Measurements from ENCODE around the gene UNC13A.

The UNC13A gene

DNA sequence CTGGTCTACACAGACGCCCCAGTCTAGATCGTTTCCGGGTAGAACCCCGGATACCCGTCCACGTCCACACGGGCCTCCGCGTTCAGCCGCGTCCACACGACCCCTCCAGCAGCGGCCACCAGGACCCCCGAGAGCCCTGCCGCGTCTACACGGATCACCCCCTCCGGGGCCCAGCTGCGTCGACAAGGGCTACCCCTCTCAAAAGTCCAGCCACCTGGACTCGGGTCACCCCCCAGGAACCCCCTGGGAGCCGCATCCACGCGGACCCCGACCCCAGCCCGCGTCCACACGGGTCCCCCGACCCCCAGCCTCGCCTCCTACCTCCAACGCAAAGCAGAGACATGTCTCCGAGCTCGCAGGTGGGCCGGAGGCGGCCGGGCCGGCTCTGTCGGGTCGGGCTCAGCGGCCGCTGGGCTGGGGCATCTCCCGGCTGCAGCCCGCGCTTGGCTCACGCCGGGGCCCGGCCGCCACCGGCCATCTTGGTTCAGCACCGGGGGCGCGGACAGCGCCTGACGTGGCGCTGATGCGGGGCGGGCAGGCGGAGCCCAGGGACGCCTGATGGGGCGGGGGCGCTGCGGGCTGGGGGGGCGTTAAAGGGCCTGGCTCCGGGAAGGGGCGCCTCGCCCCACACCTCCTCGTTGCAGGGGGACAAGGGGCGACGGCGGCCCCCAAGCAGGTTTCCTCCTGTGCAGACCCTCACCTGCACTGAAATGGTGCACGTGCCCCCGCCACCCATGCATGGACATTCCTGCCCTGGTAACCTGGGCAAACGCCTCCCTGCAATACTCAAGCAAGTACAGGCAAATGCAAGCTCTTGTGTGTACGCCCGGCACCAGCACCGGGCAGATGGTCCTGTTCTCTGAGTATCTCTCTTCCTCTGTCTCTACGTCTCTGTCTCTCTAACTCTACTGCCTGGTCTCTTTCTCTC lies at the start of gene UNC13A:
Gene UNC13A, minus strand, starts transcription at position 498 of the 928 bp plus-strand sequence. Its CDS starts 155 bp downstream, at position 343.
- no peak for DNase-seq (ENCODE audit: low read depth in 2 of 2, low spot score in 1 of 2)

GRCh38 chr19:17737690-17738153 lies 49.6 kb upstream of the UNC13A start:
- DNase-seq (ENCODE audit: low read depth in 2 of 2, low spot score in 1 of 2): no peak

GRCh38 chr19:17735410-17735809 lies 47.3 kb upstream of the UNC13A start:
- no peak for DNase-seq (ENCODE audit: low read depth in 2 of 2, low spot score in 1 of 2)

GRCh38 chr19:17734146-17734545 lies 46.0 kb upstream of the UNC13A start:
- DNase-seq (ENCODE audit: low read depth in 2 of 2, low spot score in 1 of 2): no peak

DNA sequence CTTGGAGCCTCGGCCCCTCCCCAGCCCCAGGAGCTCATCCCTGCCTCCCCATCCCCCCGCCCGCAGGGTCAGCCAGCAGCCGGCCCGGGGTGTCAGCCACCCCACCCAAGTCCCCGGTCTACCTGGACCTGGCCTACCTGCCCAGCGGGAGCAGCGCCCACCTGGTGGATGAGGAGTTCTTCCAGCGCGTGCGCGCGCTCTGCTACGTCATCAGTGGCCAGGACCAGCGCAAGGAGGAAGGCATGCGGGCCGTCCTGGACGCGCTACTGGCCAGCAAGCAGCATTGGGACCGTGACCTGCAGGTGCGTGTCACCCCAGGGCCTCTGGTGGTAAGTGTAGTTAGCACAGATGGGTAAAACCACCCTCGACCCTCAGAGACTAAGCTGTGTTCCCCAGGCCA lies 45.0 kb upstream of the UNC13A start:
- no peak for DNase-seq (ENCODE audit: low read depth in 2 of 2, low spot score in 1 of 2)

GRCh38 chr19:17727843-17728242 lies 39.7 kb upstream of the UNC13A start:
- DNase-seq (ENCODE audit: low read depth in 2 of 2, low spot score in 1 of 2): no peak

GRCh38 chr19:17726964-17727773 lies 39.0 kb upstream of the UNC13A start:
- no peak for DNase-seq (ENCODE audit: low read depth in 2 of 2, low spot score in 1 of 2)

GRCh38 chr19:17726136-17726741 lies 38.1 kb upstream of the UNC13A start:
- no peak for DNase-seq (ENCODE audit: low read depth in 2 of 2, low spot score in 1 of 2)

GRCh38 chr19:17725422-17726078 lies 37.4 kb upstream of the UNC13A start:
- no peak for DNase-seq (ENCODE audit: low read depth in 2 of 2, low spot score in 1 of 2)

- DNase-seq (ENCODE audit: low read depth in 2 of 2, low spot score in 1 of 2): no peak
Observed at GRCh38 chr19:17724655-17725054, 36.5 kb upstream of the UNC13A start.

- no peak for DNase-seq (ENCODE audit: low read depth in 2 of 2, low spot score in 1 of 2)
Observed at GRCh38 chr19:17722655-17723240, 34.6 kb upstream of the UNC13A start.

GRCh38 chr19:17721821-17722220 lies 33.7 kb upstream of the UNC13A start:
- DNase-seq (ENCODE audit: low read depth in 2 of 2, low spot score in 1 of 2): no peak

GRCh38 chr19:17721111-17721628 lies 33.0 kb upstream of the UNC13A start:
- no peak for DNase-seq (ENCODE audit: low read depth in 2 of 2, low spot score in 1 of 2)

DNA sequence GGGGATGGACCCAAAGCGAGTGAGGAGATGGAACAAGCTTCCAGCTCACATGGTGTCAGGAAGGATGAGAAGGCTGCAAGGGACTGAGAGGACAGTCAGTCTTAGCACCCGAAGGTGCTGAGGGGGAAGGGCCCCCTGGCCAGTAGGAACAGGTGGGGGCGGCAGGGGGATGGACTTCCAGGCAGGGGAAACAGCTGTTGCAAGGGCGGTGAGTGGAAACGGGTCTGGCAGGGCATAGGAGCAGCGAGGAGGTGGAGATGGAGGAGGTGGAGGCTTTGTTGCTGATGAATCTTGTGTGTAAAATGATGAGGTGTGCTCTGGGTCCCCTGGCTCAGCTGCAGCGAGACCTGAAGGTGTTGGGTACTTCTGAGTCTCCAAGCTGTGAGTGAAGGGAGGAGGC lies 32.3 kb upstream of the UNC13A start:
- DNase-seq (ENCODE audit: low read depth in 2 of 2, low spot score in 1 of 2): no peak

GRCh38 chr19:17719730-17720400 lies 31.7 kb upstream of the UNC13A start:
- peak; percentile 30 to 34 for DNase-seq (ENCODE audit: low read depth in 2 of 2, low spot score in 1 of 2)

DNA sequence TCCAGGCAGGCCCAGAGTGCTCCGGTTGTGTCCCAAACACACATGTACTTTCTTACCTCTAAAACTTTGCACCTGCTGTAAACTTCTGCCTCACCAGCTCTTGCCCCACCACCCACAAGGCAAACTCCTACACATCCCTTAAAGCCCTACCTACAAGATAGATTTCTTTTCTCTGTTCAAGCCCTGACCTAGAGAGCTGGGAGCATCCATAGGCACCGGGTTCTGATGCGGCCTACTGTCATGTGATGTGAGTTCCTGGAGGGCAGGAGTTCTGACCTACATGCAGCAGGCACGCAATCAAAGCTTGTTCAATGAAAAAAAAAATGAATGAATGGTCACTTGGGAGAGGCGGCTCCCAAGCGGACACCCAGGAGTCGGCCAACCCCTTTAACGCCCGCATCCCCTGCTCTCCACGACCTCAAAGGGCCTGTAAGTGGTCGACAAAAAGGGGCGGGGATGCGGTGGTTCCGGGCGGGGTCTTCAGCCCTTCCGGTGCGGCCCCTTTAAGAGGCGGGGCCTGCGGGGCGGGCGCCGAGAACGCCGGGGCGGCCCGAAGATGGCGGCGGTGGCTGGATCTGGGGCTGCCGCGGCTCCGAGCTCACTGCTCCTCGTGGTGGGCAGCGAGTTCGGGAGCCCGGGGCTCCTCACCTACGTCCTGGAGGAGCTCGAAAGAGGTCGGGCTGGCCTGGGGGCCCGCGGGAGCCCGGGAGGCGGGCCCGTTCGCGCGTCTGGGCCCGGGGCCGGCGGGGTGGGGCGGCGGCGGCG lies 31.0 kb upstream of the UNC13A start, which contains the start of gene MAP1S:
Gene MAP1S, plus strand, starts transcription at position 534 of the 765 bp plus-strand sequence. Its CDS starts 23 bp downstream, at position 557.
- peak; percentile 18 to 42 for DNase-seq (ENCODE audit: low read depth in 2 of 2, low spot score in 1 of 2)

- no peak for DNase-seq (ENCODE audit: low read depth in 2 of 2, low spot score in 1 of 2)
Observed at GRCh38 chr19:17718550-17718946, 30.4 kb upstream of the UNC13A start.

DNA sequence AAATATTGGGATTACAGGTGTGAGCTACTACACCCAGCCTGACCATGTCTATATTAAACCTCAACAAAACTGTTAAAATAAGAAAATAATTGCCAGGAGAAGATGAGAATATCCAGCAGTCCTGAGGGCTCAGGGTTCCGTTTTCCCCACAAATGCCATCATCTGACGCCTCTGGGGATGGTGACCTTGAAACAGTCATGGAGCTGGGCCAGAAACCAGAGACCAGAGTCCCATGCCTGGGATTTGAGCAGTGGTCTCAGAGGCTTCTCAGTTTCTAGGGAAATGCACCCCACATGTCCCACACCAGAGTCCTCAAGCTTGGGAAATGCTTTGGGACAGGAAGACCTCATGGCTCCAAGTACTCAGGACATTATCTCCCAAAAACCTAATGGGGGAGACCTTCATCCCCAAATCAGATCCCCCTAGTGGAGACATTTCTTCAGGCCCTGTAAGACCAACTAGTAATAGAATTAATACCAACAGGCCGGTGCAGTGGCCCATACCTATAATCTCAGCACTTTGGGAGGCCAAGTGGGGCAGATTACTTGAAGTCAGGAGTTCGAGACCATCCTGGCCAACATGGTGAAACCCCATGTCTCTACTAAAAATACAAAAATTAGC lies 28.3 kb upstream of the UNC13A start:
- no peak for DNase-seq (ENCODE audit: low read depth in 2 of 2, low spot score in 1 of 2)
